Activated CD4-positive, alpha-beta T cell treated with anti-CD3 and anti-CD28 coated beads, Interleukin-2, amount 10 ng/mL, durations not matched to agents 7 days and 5 days (primary cell): ENCODE measurements around the gene A2M. TPM values are rescaled to one million over a fixed set of nuclear protein-coding genes. Genes with fewer than 3 reads are reported as not detected.

Source experiments
- CTCF ChIA-PET: fragments of 350-600 bp; sonication (Branson Sonifier 250); formaldehyde crosslinking; loops from one replicate; lab custom pipeline; 2021; ENCODE audit warnings: antibody characterized with exemption; lab: Charles Lee
- POLR2A ChIA-PET: fragments of 350-600 bp; sonication (Branson Sonifier 250); formaldehyde crosslinking; loops from one replicate; lab custom pipeline; 2021; ENCODE audit warnings: antibody characterized with exemption; lab: Charles Lee
- DNase-seq: peaks from one replicate; pipeline ENCODE4 v3.0.0-alpha.2; 2020
- H3K27ac Mint-ChIP-seq: one replicate; pipeline ENCODE4 v1.8.0; 2021; ENCODE audit warnings: mild to moderate bottlenecking, moderate library complexity, mixed read lengths
- H3K27me3 Mint-ChIP-seq: one replicate; pipeline ENCODE4 v1.8.0; 2021; ENCODE audit warnings: mixed read lengths
- H3K36me3 Mint-ChIP-seq: one replicate; pipeline ENCODE4 v1.8.0; 2021; ENCODE audit warnings: low read depth, mixed read lengths
- H3K4me1 Mint-ChIP-seq: one replicate; pipeline ENCODE4 v1.8.0; 2021; ENCODE audit warnings: mixed read lengths
- H3K4me3 Mint-ChIP-seq: one replicate; pipeline ENCODE4 v1.8.0; 2021; ENCODE audit warnings: mild to moderate bottlenecking, moderate library complexity, mixed read lengths
- H3K9me3 Mint-ChIP-seq: one replicate; pipeline ENCODE4 v1.8.0; 2021; ENCODE audit warnings: mixed read lengths
- total RNA-seq, 2 experiments: library from RNA; stranded (reverse); gene quantifications; one replicate each; pipeline ENCODE4 v1.2.3, GENCODE V29; 2021

A2M gene
- total RNA-seq, 2 experiments from 2014 or later = not detected

GRCh38 chr12:9113296-9113986 lies 2.3 kb downstream of the A2M start:
- ChIA-PET POLR2A (no interaction called here), CTCF (no interaction called here)
- no peaks in the 10 kb centered on the region for H3K9me3 Mint-ChIP-seq

GRCh38 chr12:9112076-9112853 lies 3.5 kb downstream of the A2M start:
- no peak overlapping the region for H3K4me3 Mint-ChIP-seq
- H3K36me3 Mint-ChIP-seq = no peaks in the 10 kb centered on the region
- H3K4me1 Mint-ChIP-seq = peaks cover 7% of the 10 kb centered on the region
- H3K9me3 Mint-ChIP-seq = no peaks in the 10 kb centered on the region
- ChIA-PET CTCF (interaction anchor here (1.0 kb wide), 1 partner anchor 31 kb away, joined by 3 read pairs; no protein-coding TSS in a partner anchor), POLR2A (no interaction called here)
- H3K27me3 Mint-ChIP-seq = no peaks in the 10 kb centered on the region
- no peak overlapping the region for H3K27ac Mint-ChIP-seq
- DNase-seq = no peak

More at GRCh38 chr12:9113296-9113986, 2.3 kb downstream of the A2M start:
- Mint-ChIP-seq H3K27me3 (no peaks in the 10 kb centered on the region), H3K36me3 (no peaks in the 10 kb centered on the region), H3K27ac (no peak overlapping the region), H3K4me3 (no peak overlapping the region), H3K4me1 (peaks cover 7% of the 10 kb centered on the region)
- no peak for DNase-seq

GRCh38 chr12:9111525-9111924 lies 4.2 kb downstream of the A2M start:
- DNase-seq = no peak
- Mint-ChIP-seq H3K27me3 (no peaks in the 10 kb centered on the region), H3K4me3 (no peak overlapping the region), H3K36me3 (no peaks in the 10 kb centered on the region), H3K4me1 (peaks cover 6% of the 10 kb centered on the region), H3K27ac (no peak overlapping the region), H3K9me3 (no peaks in the 10 kb centered on the region)
- ChIA-PET POLR2A (no interaction called here), CTCF (interaction anchor here (0.7 to 1.0 kb wide), 2 partner anchors 31 to 84 kb away, joined by 3 read pairs; no protein-coding TSS in a partner anchor)

- Mint-ChIP-seq H3K27me3 (no peaks in the 10 kb centered on the region), H3K36me3 (no peaks in the 10 kb centered on the region), H3K27ac (no peak overlapping the region), H3K4me3 (no peak overlapping the region), H3K9me3 (no peaks in the 10 kb centered on the region), H3K4me1 (no peaks in the 10 kb centered on the region)
- DNase-seq = no peak
- ChIA-PET POLR2A (no interaction called here), CTCF (interaction anchor here (1.2 kb wide), 1 partner anchor 11 kb away, joined by 3 read pairs; no protein-coding TSS in a partner anchor)
These were observed 5.8 kb downstream of the A2M start for GRCh38 chr12:9109737-9110491.

- no peaks in the 10 kb centered on the region for H3K27me3 Mint-ChIP-seq
- H3K36me3 Mint-ChIP-seq = no peaks in the 10 kb centered on the region
- POLR2A ChIA-PET = no interaction called here
- H3K4me1 Mint-ChIP-seq = no peaks in the 10 kb centered on the region
- H3K9me3 Mint-ChIP-seq = no peaks in the 10 kb centered on the region
- H3K27ac Mint-ChIP-seq = no peak overlapping the region
- H3K4me3 Mint-ChIP-seq = no peak overlapping the region
- no peak for DNase-seq
- CTCF ChIA-PET = interaction anchor here (1.2 kb wide), 1 partner anchor 10 kb away, joined by 3 read pairs; no protein-coding TSS in a partner anchor
These were observed 6.6 kb downstream of the A2M start for GRCh38 chr12:9109213-9109522.

GRCh38 chr12:9108504-9109212 lies 7.1 kb downstream of the A2M start:
- ChIA-PET CTCF (interaction anchor here (0.6 to 1.2 kb wide), 2 partner anchors 10 to 804 kb away, joined by 3 read pairs; no protein-coding TSS in a partner anchor), POLR2A (no interaction called here)
- no peaks in the 10 kb centered on the region for H3K9me3 Mint-ChIP-seq
- H3K27ac Mint-ChIP-seq = no peak overlapping the region
- DNase-seq = no peak
- no peaks in the 10 kb centered on the region for H3K36me3 Mint-ChIP-seq
- no peak overlapping the region for H3K4me3 Mint-ChIP-seq
- no peaks in the 10 kb centered on the region for H3K27me3 Mint-ChIP-seq
- H3K4me1 Mint-ChIP-seq = no peaks in the 10 kb centered on the region

GRCh38 chr12:9107542-9107873 lies 8.2 kb downstream of the A2M start:
- no peaks in the 10 kb centered on the region for H3K36me3 Mint-ChIP-seq
- POLR2A ChIA-PET = no interaction called here
- no peak overlapping the region for H3K27ac Mint-ChIP-seq
- CTCF ChIA-PET = no interaction called here
- no peak overlapping the region for H3K4me3 Mint-ChIP-seq
- H3K4me1 Mint-ChIP-seq = no peaks in the 10 kb centered on the region
- no peaks in the 10 kb centered on the region for H3K27me3 Mint-ChIP-seq
- no peaks in the 10 kb centered on the region for H3K9me3 Mint-ChIP-seq
- DNase-seq = no peak

GRCh38 chr12:9106610-9107541 lies 8.8 kb downstream of the A2M start:
- ChIA-PET CTCF (no interaction called here), POLR2A (no interaction called here)
- H3K9me3 Mint-ChIP-seq = no peaks in the 10 kb centered on the region
- DNase-seq = no peak
- no peaks in the 10 kb centered on the region for H3K4me1 Mint-ChIP-seq
- H3K4me3 Mint-ChIP-seq = no peak overlapping the region
- H3K27me3 Mint-ChIP-seq = no peaks in the 10 kb centered on the region
- no peaks in the 10 kb centered on the region for H3K36me3 Mint-ChIP-seq
- H3K27ac Mint-ChIP-seq = no peak overlapping the region

GRCh38 chr12:9106067-9106466 lies 9.7 kb downstream of the A2M start:
- H3K4me3 Mint-ChIP-seq = no peak overlapping the region
- H3K27ac Mint-ChIP-seq = no peak overlapping the region
- no peaks in the 10 kb centered on the region for H3K36me3 Mint-ChIP-seq
- H3K27me3 Mint-ChIP-seq = no peaks in the 10 kb centered on the region
- DNase-seq = no peak
- ChIA-PET CTCF (no interaction called here), POLR2A (no interaction called here)
- H3K4me1 Mint-ChIP-seq = no peaks in the 10 kb centered on the region
- H3K9me3 Mint-ChIP-seq = no peaks in the 10 kb centered on the region

- Mint-ChIP-seq H3K27me3 (no peaks in the 10 kb centered on the region), H3K27ac (no peak overlapping the region), H3K9me3 (no peaks in the 10 kb centered on the region), H3K4me3 (no peak overlapping the region), H3K4me1 (no peaks in the 10 kb centered on the region), H3K36me3 (no peaks in the 10 kb centered on the region)
- ChIA-PET POLR2A (no interaction called here), CTCF (no interaction called here)
- DNase-seq = no peak
These were observed 10.8 kb downstream of the A2M start for GRCh38 chr12:9104767-9105423.

GRCh38 chr12:9104087-9104486 lies 11.6 kb downstream of the A2M start:
- ChIA-PET POLR2A (no interaction called here), CTCF (no interaction called here)
- Mint-ChIP-seq H3K4me3 (no peak overlapping the region), H3K36me3 (no peaks in the 10 kb centered on the region), H3K27ac (no peak overlapping the region), H3K4me1 (no peaks in the 10 kb centered on the region), H3K27me3 (no peaks in the 10 kb centered on the region), H3K9me3 (no peaks in the 10 kb centered on the region)
- no peak for DNase-seq
